Activated T-helper 1 cell treated with anti-CD3 and anti-CD28 coated beads, Interleukin-12 subunit alpha, Interleukin-12 subunit beta, Interleukin-2, Interleukin-4 antibody, amounts not matched to agents 30 ng/mL and 10 ng/mL and 1 ng/mL, durations not matched to agents 14 hours and 24 hours and 36 hours (primary cell): ENCODE data around the gene FRMD4A. TPM values are rescaled to one million over a fixed set of nuclear protein-coding genes. Genes with fewer than 3 reads are reported as not detected.

Experiments used
- DNase-seq: peaks from one replicate; pipeline ENCODE4 v3.0.0; 2021; ENCODE audit warnings: low spot score
- H3K27ac Mint-ChIP-seq: one replicate; pipeline ENCODE4 v1.8.0; 2021; ENCODE audit warnings: mild to moderate bottlenecking, mixed read lengths
- H3K27me3 Mint-ChIP-seq: one replicate; pipeline ENCODE4 v1.8.0; 2022; ENCODE audit warnings: mild to moderate bottlenecking, moderate library complexity, mixed read lengths; ENCODE audit not compliant: insufficient read depth
- H3K36me3 Mint-ChIP-seq: one replicate; pipeline ENCODE4 v1.8.0; 2021; ENCODE audit warnings: low read depth, mixed read lengths
- H3K4me1 Mint-ChIP-seq: one replicate; pipeline ENCODE4 v1.8.0; 2021; ENCODE audit warnings: low read depth, mixed read lengths
- H3K4me3 Mint-ChIP-seq: one replicate; pipeline ENCODE4 v1.8.0; 2021; ENCODE audit warnings: mild to moderate bottlenecking, moderate library complexity, mixed read lengths
- H3K9me3 Mint-ChIP-seq: one replicate; pipeline ENCODE4 v1.8.0; 2021; ENCODE audit warnings: mixed read lengths
- intact Hi-C: fragments of 100-400 bp; cut with micrococcal nuclease; formaldehyde crosslinking; loops from one replicate; pipeline ENCODE4 v1.15.1; 2024
- total RNA-seq: library from RNA; stranded (reverse); gene quantifications from 2 replicates; pipeline ENCODE4 v1.2.3, GENCODE V29; 2022

The FRMD4A gene
- total RNA-seq, 1 donor from 2014 or later: 0.31 TPM

GRCh38 chr10:13983035-13983434 lies 347.7 kb downstream of the FRMD4A start:
- no peak for DNase-seq
- Mint-ChIP-seq H3K4me1 (no peaks in the 10 kb centered on the region), H3K27me3 (no peaks in the 10 kb centered on the region), H3K9me3 (no peaks in the 10 kb centered on the region), H3K4me3 (no peak overlapping the region), H3K27ac (no peak overlapping the region), H3K36me3 (no peaks in the 10 kb centered on the region)
- intact Hi-C loops: no loop called here

- Mint-ChIP-seq H3K9me3 (no peaks in the 10 kb centered on the region), H3K27ac (no peak overlapping the region), H3K27me3 (no peaks in the 10 kb centered on the region), H3K4me3 (no peak overlapping the region), H3K36me3 (no peaks in the 10 kb centered on the region), H3K4me1 (no peaks in the 10 kb centered on the region)
- intact Hi-C loops: no loop called here
- DNase-seq: no peak
Observed at GRCh38 chr10:13978533-13979115, 352.1 kb downstream of the FRMD4A start.

GRCh38 chr10:13977861-13978532 lies 352.7 kb downstream of the FRMD4A start:
- no peak overlapping the region for H3K27ac Mint-ChIP-seq
- no peak for DNase-seq
- no peaks in the 10 kb centered on the region for H3K9me3 Mint-ChIP-seq
- H3K4me3 Mint-ChIP-seq: no peak overlapping the region
- intact Hi-C loops: no loop called here
- H3K27me3 Mint-ChIP-seq: peaks cover 2% of the 10 kb centered on the region
- no peaks in the 10 kb centered on the region for H3K36me3 Mint-ChIP-seq
- no peaks in the 10 kb centered on the region for H3K4me1 Mint-ChIP-seq

- DNase-seq: no peak
- intact Hi-C loops: no loop called here
- no peaks in the 10 kb centered on the region for H3K4me1 Mint-ChIP-seq
- no peak overlapping the region for H3K4me3 Mint-ChIP-seq
- H3K27ac Mint-ChIP-seq: no peak overlapping the region
- peaks cover 4% of the 10 kb centered on the region for H3K27me3 Mint-ChIP-seq
- H3K9me3 Mint-ChIP-seq: no peaks in the 10 kb centered on the region
- no peaks in the 10 kb centered on the region for H3K36me3 Mint-ChIP-seq
Observed at GRCh38 chr10:13973742-13974141, 357.0 kb downstream of the FRMD4A start.

- H3K27me3 Mint-ChIP-seq: peaks cover 4% of the 10 kb centered on the region
- intact Hi-C loops: no loop called here
- H3K36me3 Mint-ChIP-seq: no peaks in the 10 kb centered on the region
- DNase-seq: no peak
- H3K4me1 Mint-ChIP-seq: no peaks in the 10 kb centered on the region
- H3K27ac Mint-ChIP-seq: no peak overlapping the region
- H3K9me3 Mint-ChIP-seq: no peaks in the 10 kb centered on the region
- no peak overlapping the region for H3K4me3 Mint-ChIP-seq
Observed at GRCh38 chr10:13972609-13973008, 358.1 kb downstream of the FRMD4A start.

- H3K9me3 Mint-ChIP-seq: no peaks in the 10 kb centered on the region
- intact Hi-C loops: no loop called here
- no peaks in the 10 kb centered on the region for H3K36me3 Mint-ChIP-seq
- no peaks in the 10 kb centered on the region for H3K4me1 Mint-ChIP-seq
- H3K27ac Mint-ChIP-seq: no peak overlapping the region
- no peak for DNase-seq
- peaks cover 5% of the 10 kb centered on the region for H3K27me3 Mint-ChIP-seq
- no peak overlapping the region for H3K4me3 Mint-ChIP-seq
Observed at GRCh38 chr10:13971601-13972475, 358.9 kb downstream of the FRMD4A start.

GRCh38 chr10:13970957-13971353 lies 359.8 kb downstream of the FRMD4A start:
- Mint-ChIP-seq H3K9me3 (no peaks in the 10 kb centered on the region), H3K4me3 (no peak overlapping the region), H3K27me3 (peaks cover 8% of the 10 kb centered on the region), H3K27ac (no peak overlapping the region), H3K36me3 (no peaks in the 10 kb centered on the region), H3K4me1 (no peaks in the 10 kb centered on the region)
- intact Hi-C loops: no loop called here
- no peak for DNase-seq

- H3K27me3 Mint-ChIP-seq: peaks cover 8% of the 10 kb centered on the region
- no peaks in the 10 kb centered on the region for H3K36me3 Mint-ChIP-seq
- DNase-seq: no peak
- no peak overlapping the region for H3K27ac Mint-ChIP-seq
- no peaks in the 10 kb centered on the region for H3K9me3 Mint-ChIP-seq
- intact Hi-C loops: no loop called here
- no peak overlapping the region for H3K4me3 Mint-ChIP-seq
- H3K4me1 Mint-ChIP-seq: no peaks in the 10 kb centered on the region
Observed at GRCh38 chr10:13970236-13970956, 360.3 kb downstream of the FRMD4A start.

- no peak for DNase-seq
- intact Hi-C loops: no loop called here
- Mint-ChIP-seq H3K36me3 (no peaks in the 10 kb centered on the region), H3K4me1 (no peaks in the 10 kb centered on the region), H3K27me3 (peaks cover 8% of the 10 kb centered on the region), H3K9me3 (no peaks in the 10 kb centered on the region), H3K4me3 (no peak overlapping the region), H3K27ac (no peak overlapping the region)
Observed at GRCh38 chr10:13969792-13970140, 361.0 kb downstream of the FRMD4A start.

- peaks cover 8% of the 10 kb centered on the region for H3K27me3 Mint-ChIP-seq
- no peaks in the 10 kb centered on the region for H3K9me3 Mint-ChIP-seq
- H3K27ac Mint-ChIP-seq: no peak overlapping the region
- no peak overlapping the region for H3K4me3 Mint-ChIP-seq
- intact Hi-C loops: no loop called here
- no peaks in the 10 kb centered on the region for H3K4me1 Mint-ChIP-seq
- no peak for DNase-seq
- H3K36me3 Mint-ChIP-seq: no peaks in the 10 kb centered on the region
Observed at GRCh38 chr10:13969118-13969791, 361.5 kb downstream of the FRMD4A start.

- H3K27ac Mint-ChIP-seq: no peak overlapping the region
- H3K4me3 Mint-ChIP-seq: no peak overlapping the region
- no peaks in the 10 kb centered on the region for H3K9me3 Mint-ChIP-seq
- intact Hi-C loops: no loop called here
- no peak for DNase-seq
- peaks cover 3% of the 10 kb centered on the region for H3K27me3 Mint-ChIP-seq
- H3K4me1 Mint-ChIP-seq: peaks cover 7% of the 10 kb centered on the region
- H3K36me3 Mint-ChIP-seq: no peaks in the 10 kb centered on the region
Observed at GRCh38 chr10:13961853-13962252, 368.9 kb downstream of the FRMD4A start.

- Mint-ChIP-seq H3K36me3 (no peaks in the 10 kb centered on the region), H3K27me3 (no peaks in the 10 kb centered on the region), H3K27ac (no peak overlapping the region), H3K4me3 (no peak overlapping the region), H3K9me3 (no peaks in the 10 kb centered on the region), H3K4me1 (peaks cover 7% of the 10 kb centered on the region)
- DNase-seq: no peak
- intact Hi-C loops: no loop called here
Observed at GRCh38 chr10:13961097-13961496, 369.6 kb downstream of the FRMD4A start.
